H1 (cell line): ENCODE results near the gene NRP2. TPM values are rescaled to one million over a fixed set of nuclear protein-coding genes. Genes with fewer than 3 reads are reported as not detected.
A peak's percentile ranks its signal among the peaks of the same experiment; 100 is the strongest.

ENCODE experiments used
- CTCF ChIA-PET: fragments of 300-600 bp; sonication (Branson Sonifier 250); formaldehyde crosslinking; loops from one replicate; lab custom pipeline; 2021; ENCODE audit not compliant: partially characterized antibody; lab: Charles Lee
- POLR2A ChIA-PET: fragments of 300-600 bp; sonication (Branson Sonifier 250); formaldehyde crosslinking; loops from one replicate; lab custom pipeline; 2021; ENCODE audit warnings: inconsistent platforms; ENCODE audit not compliant: partially characterized antibody; lab: Charles Lee
- DNase-seq, 2 experiments: peaks; one replicate each; pipeline versions ENCODE4 v3.0.0 to v3.0.0-alpha.2; 2010 to 2022; ENCODE audit warnings: low spot score in 2 of 2, low read depth in 1 of 2, mixed read lengths in 1 of 2
- FAIRE-seq: peaks from 2 replicates; lab custom pipeline; 2011; peaks lifted over from hg19 to GRCh38; lab: Jason Lieb, UNC
- H2AFZ ChIP-seq: 2 replicates; pipeline ENCODE4 v1.8.1; 2012; ENCODE audit warnings: low read length, inconsistent platforms
- H2AK5ac ChIP-seq: 2 replicates; pipeline ENCODE4 v1.6.1; 2013; ENCODE audit warnings: low read depth, low read length
- H2BK120ac ChIP-seq: replicated peaks from 2 replicates; pipeline ENCODE3; 2013; ENCODE audit warnings: low read depth, low read length, inconsistent platforms
- H2BK12ac ChIP-seq: 2 replicates; pipeline ENCODE4 v1.6.1; 2013; ENCODE audit warnings: low read depth, low read length
- H2BK15ac ChIP-seq: 2 replicates; pipeline ENCODE4 v1.6.1; 2013; ENCODE audit warnings: low read length
- H2BK20ac ChIP-seq: 2 replicates; pipeline ENCODE4 v1.6.1; 2013; ENCODE audit warnings: low read length
- H2BK5ac ChIP-seq: 2 replicates; pipeline ENCODE4 v1.6.1; 2013; ENCODE audit warnings: low read depth, low read length
- H3K14ac ChIP-seq: 2 replicates; pipeline ENCODE4 v1.6.1; 2013; ENCODE audit warnings: inconsistent platforms; ENCODE audit not compliant: insufficient read length
- H3K18ac ChIP-seq: 2 replicates; pipeline ENCODE4 v1.6.1; 2013; ENCODE audit warnings: low read length; ENCODE audit errors: extremely low read depth
- H3K23ac ChIP-seq: 2 replicates; pipeline ENCODE4 v1.6.1; 2013; ENCODE audit warnings: inconsistent platforms; ENCODE audit not compliant: insufficient read length
- H3K23me2 ChIP-seq: 2 replicates; pipeline ENCODE4 v1.6.1; 2013; ENCODE audit warnings: low read depth, low read length
- H3K27ac ChIP-seq: 2 replicates; pipeline ENCODE4 v1.6.1; 2011; ENCODE audit warnings: low read depth, low read length, inconsistent platforms
- H3K27me3 ChIP-seq, 4 experiments: replicated peaks in 1 of 4; 1 replicate in 1 of 4; 2 replicates in 3 of 4; pipeline versions ENCODE4 v1.6.1 to v1.8.1; 2011 to 2013; ENCODE audit warnings: low read length in 3 of 4, mild to moderate bottlenecking in 3 of 4, inconsistent platforms in 2 of 4, mixed read lengths in 2 of 4, moderate library complexity in 1 of 4; ENCODE audit not compliant: control insufficient read depth in 3 of 4, insufficient read depth in 3 of 4; ENCODE audit errors: extremely low read depth in 1 of 4
- H3K36me3 ChIP-seq, 4 experiments: 2 replicates each; pipeline versions ENCODE4 v1.6.1 to v1.8.1; 2011 to 2013; ENCODE audit warnings: mild to moderate bottlenecking in 4 of 4, low read length in 3 of 4, moderate library complexity in 2 of 4, control low read depth in 1 of 4, inconsistent platforms in 1 of 4; ENCODE audit not compliant: insufficient read depth in 4 of 4, control insufficient read depth in 2 of 4
- H3K4ac ChIP-seq: replicated peaks from 2 replicates; pipeline ENCODE3; 2013; ENCODE audit warnings: low read length, low read depth, mixed read lengths, inconsistent platforms; ENCODE audit not compliant: insufficient read length
- H3K4me1 ChIP-seq, 4 experiments: replicated peaks in 1 of 4; 1 replicate in 1 of 4; 2 replicates in 3 of 4; pipeline versions ENCODE4 v1.6.1 to v1.8.1; 2011 to 2013; ENCODE audit warnings: low read length in 3 of 4, inconsistent platforms in 2 of 4, mixed read lengths in 1 of 4; ENCODE audit not compliant: insufficient read depth in 4 of 4, control insufficient read depth in 3 of 4
- H3K4me2 ChIP-seq, 2 experiments: 2 replicates each; pipeline versions ENCODE4 v1.6.1 to v1.8.1; 2011 to 2013; ENCODE audit warnings: low read depth in 2 of 2, low read length in 2 of 2, control low read depth in 1 of 2, inconsistent platforms in 1 of 2, mild to moderate bottlenecking in 1 of 2; ENCODE audit not compliant: insufficient read depth in 1 of 2
- H3K4me3 ChIP-seq, 4 experiments: fragments of 200-600, 300-600 bp in 1 of 4; sonication (generic), shearing (Covaris generic), sonication (Bioruptor Twin) in 1 of 4; 2 replicates each; pipeline versions ENCODE4 v1.5.1 to v1.8.1; 2011 to 2016; ENCODE audit warnings: low read length in 4 of 4, low read depth in 3 of 4, control low read depth in 2 of 4, inconsistent platforms in 2 of 4, mild to moderate bottlenecking in 2 of 4, mixed read lengths in 1 of 4, moderate library complexity in 1 of 4; ENCODE audit not compliant: insufficient read depth in 2 of 4; ENCODE audit errors: extremely low read depth in 1 of 4
- H3K56ac ChIP-seq: replicated peaks from 2 replicates; pipeline ENCODE3; 2013; ENCODE audit warnings: low read depth, mild to moderate bottlenecking, mixed read lengths, low read length, inconsistent platforms; ENCODE audit not compliant: insufficient read length
- H3K79me1 ChIP-seq: 2 replicates; pipeline ENCODE4 v1.6.1; 2013; ENCODE audit warnings: low read depth, low read length, control low read depth
- H3K79me2 ChIP-seq, 2 experiments: 2 replicates each; pipeline versions ENCODE4 v1.6.1 to v1.8.1; 2012 to 2013; ENCODE audit warnings: low read length in 2 of 2, mild to moderate bottlenecking in 2 of 2, inconsistent platforms in 1 of 2; ENCODE audit not compliant: insufficient read depth in 2 of 2, control insufficient read depth in 1 of 2
- H3K9ac ChIP-seq, 4 experiments: replicated peaks in 1 of 4; 1 replicate in 1 of 4; 2 replicates in 3 of 4; pipeline versions ENCODE4 v1.6.1 to v1.8.1; 2011 to 2013; ENCODE audit warnings: low read depth in 3 of 4, low read length in 3 of 4, control low read depth in 2 of 4, mild to moderate bottlenecking in 2 of 4, moderate library complexity in 2 of 4, inconsistent platforms in 1 of 4; ENCODE audit errors: extremely low read depth in 1 of 4
- H3K9me3 ChIP-seq, 2 experiments: 2 replicates each; pipeline versions ENCODE4 v1.6.1 to v1.8.1; 2012 to 2013; ENCODE audit warnings: mild to moderate bottlenecking in 2 of 2, moderate library complexity in 2 of 2, control low read depth in 1 of 2, inconsistent platforms in 1 of 2, low read depth in 1 of 2, low read length in 1 of 2, mixed read lengths in 1 of 2; ENCODE audit not compliant: insufficient read depth in 2 of 2
- H4K20me1 ChIP-seq, 2 experiments: replicated peaks in 1 of 2; 2 replicates each; pipeline versions ENCODE3 to v1.8.1; 2011 to 2013; ENCODE audit warnings: inconsistent platforms in 2 of 2, low read length in 2 of 2, mild to moderate bottlenecking in 1 of 2; ENCODE audit not compliant: insufficient read depth in 2 of 2, control insufficient read depth in 1 of 2
- H4K5ac ChIP-seq: 2 replicates; pipeline ENCODE4 v1.6.1; 2013; ENCODE audit warnings: low read length, low read depth, mixed read lengths, inconsistent platforms; ENCODE audit not compliant: insufficient read length
- H4K8ac ChIP-seq: 2 replicates; pipeline ENCODE4 v1.8.0; 2013; ENCODE audit warnings: mild to moderate bottlenecking, moderate library complexity, low read length, inconsistent platforms; ENCODE audit not compliant: insufficient read depth; ENCODE audit errors: extremely low read depth
- H4K91ac ChIP-seq: replicated peaks from 2 replicates; pipeline ENCODE3; 2013; ENCODE audit warnings: low read length, mixed read lengths, inconsistent platforms; ENCODE audit not compliant: insufficient read length
- FOSL1 ChIP-seq: IDR thresholded peaks from 2 replicates; pipeline ENCODE4 v1.6.1; 2011; ENCODE audit warnings: mild to moderate bottlenecking, low read depth, low read length, moderate library complexity; ENCODE audit not compliant: insufficient read depth
- GTF2F1 ChIP-seq: IDR thresholded peaks from 2 replicates; pipeline ENCODE4 v1.6.1; 2012; ENCODE audit warnings: low read depth, low read length, improper control_type of control experiment, borderline replicate concordance
- JUN ChIP-seq: IDR thresholded peaks from 2 replicates; pipeline ENCODE4 v1.6.1; 2011; ENCODE audit warnings: low read depth, mild to moderate bottlenecking, improper control_type of control experiment, low read length
- NRF1 ChIP-seq: IDR thresholded peaks from 2 replicates; pipeline ENCODE4 v1.6.1; 2011; ENCODE audit warnings: mild to moderate bottlenecking, low read depth, low read length, improper control_type of control experiment
- POLR2AphosphoS5 ChIP-seq: IDR thresholded peaks from 2 replicates; pipeline ENCODE4 v1.6.1; 2011; ENCODE audit warnings: low read depth, low read length
- RBBP5 ChIP-seq: IDR thresholded peaks from 2 replicates; pipeline ENCODE4 v1.7.1; 2012; ENCODE audit warnings: low read depth, mild to moderate bottlenecking, inconsistent platforms, low read length, moderate library complexity, borderline replicate concordance
- RNF2 ChIP-seq: fragments of 200-900, 300-1000 bp; sonication (generic); IDR thresholded peaks from 2 replicates; pipeline ENCODE4 v1.7.1; 2016; ENCODE audit warnings: borderline replicate concordance, low read depth, mild to moderate bottlenecking, antibody characterized with exemption, low read length; ENCODE audit not compliant: poor library complexity, severe bottlenecking; ENCODE audit errors: missing control alignments
- SIRT6 ChIP-seq: IDR thresholded peaks from one replicate; pipeline ENCODE4 v1.7.1; 2012; ENCODE audit warnings: low read length, inconsistent platforms
- USF2 ChIP-seq: IDR thresholded peaks from 2 replicates; pipeline ENCODE4 v1.6.1; 2011; ENCODE audit warnings: low read length, improper control_type of control experiment
- WGBS, 2 experiments: shearing (Covaris generic) in 1 of 2; methylation state at CpG; one replicate each; pipeline versions ENCODE4 v1.1.6 to v1.1.7; 2013 to 2015; ENCODE audit warnings: low lambda C conversion rate in 2 of 2, mixed read lengths in 2 of 2, inconsistent platforms in 1 of 2, low coverage in 1 of 2, missing lambda C conversion rate in 1 of 2; ENCODE audit not compliant: insufficient replicate concordance in 2 of 2, insufficient coverage in 1 of 2, insufficient read length in 1 of 2; ENCODE audit errors: extremely low coverage in 1 of 2, missing lambda C conversion rate in 1 of 2; 5-methylcytosine and 5-hydroxymethylcytosine counted together
- polyA plus RNA-seq, 7 experiments: library from polyadenylated mRNA; depleted of rRNA in 3 of 7; stranded (reverse) in 5 of 7; unstranded in 2 of 7; fragments of >200 nt in 5 of 7; fragments of 200-250 nt in 2 of 7; gene quantifications; 1 replicate in 5 of 7; 2 replicates in 1 of 7; 4 replicates in 1 of 7; pipeline versions ENCODE4 v1.2.1 to v1.2.3, GENCODE V29; 2011 to 2013; ENCODE audit warnings: missing spikeins in 2 of 7, mixed read lengths in 2 of 7
- total RNA-seq: library from RNA; stranded (reverse); fragmentation: NEBNext Ultra II Directional; extraction: Animal tissue kit (Norgen Biotek cat#: 25700); gene quantifications from 2 replicates; pipeline ENCODE4 v1.2.1, GENCODE V29; 2021
- TF ChIP-seq, protein P1 (sequence below), 3 experiments: IDR thresholded peaks; 1 replicate in 2 of 3; 2 replicates in 1 of 3; pipeline versions ENCODE4 v1.5.1 to v1.6.1; 2011; ENCODE audit warnings: low read length in 3 of 3, mild to moderate bottlenecking in 3 of 3, inconsistent platforms in 2 of 3, low read depth in 1 of 3, moderate library complexity in 1 of 3; ENCODE audit not compliant: insufficient read depth in 1 of 3; ENCODE audit errors: control extremely low read depth in 1 of 3

NRP2 gene
- total and polyA plus RNA-seq, 2 of the 8 experiments (the other 6 are each of a cell fraction or from before 2014, with no cell fraction given) = 32.0 to 37.8 TPM

- H3K4me3 ChIP-seq = no peak overlapping the region
- H4K5ac ChIP-seq = no peak overlapping the region
- H3K4ac ChIP-seq = no peak overlapping the region
- H3K27ac ChIP-seq = no peak overlapping the region
- peaks cover 0 to 4% (median 0%) of the 10 kb centered on the region in 4 experiments; a peak in 2 of 7 replicates for H3K4me1 ChIP-seq
- no peaks in the 10 kb centered on the region for H3K79me1 ChIP-seq
- H3K23me2 ChIP-seq = no peaks in the 10 kb centered on the region
- H3K14ac ChIP-seq = no peak overlapping the region
- H3K79me2 ChIP-seq = no peaks in the 10 kb centered on the region
- POLR2A ChIA-PET = no interaction called here
- H2BK20ac ChIP-seq = no peak overlapping the region
- H2BK5ac ChIP-seq = no peak overlapping the region
- no peak overlapping the region for H4K91ac ChIP-seq
- WGBS, 2 experiments = 87% methylated on average over 7 of the region's 7 CpGs; no CpG with 5 or more reads in 1 of the 2 experiments
- no peak overlapping the region for H2BK12ac ChIP-seq
- no peak overlapping the region for H3K56ac ChIP-seq
- H3K23ac ChIP-seq = no peak overlapping the region
- H3K36me3 ChIP-seq = no peaks in the 10 kb centered on the region; a peak in 1 of 8 replicates
- H3K4me2 ChIP-seq = no peak overlapping the region
- DNase-seq (peak in 1 of 2 experiments; percentile 28), FAIRE-seq (no peak)
- CTCF ChIA-PET = interaction anchor here (1.3 to 1.4 kb wide), 2 partner anchors 11 to 22 kb away, joined by 4 to 6 read pairs; no protein-coding TSS in a partner anchor
- H4K8ac ChIP-seq = no peak overlapping the region
- H2AK5ac ChIP-seq = no peak overlapping the region
- H3K27me3 ChIP-seq = peaks cover 0 to 1% (median 0%) of the 10 kb centered on the region in 4 experiments; a peak in 2 of 7 replicates
- no peaks in the 10 kb centered on the region for H3K9me3 ChIP-seq
- no peak overlapping the region for H3K18ac ChIP-seq
- no peak overlapping the region for H3K9ac ChIP-seq
- H2BK15ac ChIP-seq = no peak overlapping the region
- H2AFZ ChIP-seq = no peak overlapping the region
- no peaks in the 10 kb centered on the region for H4K20me1 ChIP-seq
- H2BK120ac ChIP-seq = no peak overlapping the region
- TF ChIP-seq RBBP5 = no peak
- TF ChIP-seq, protein P1, sequence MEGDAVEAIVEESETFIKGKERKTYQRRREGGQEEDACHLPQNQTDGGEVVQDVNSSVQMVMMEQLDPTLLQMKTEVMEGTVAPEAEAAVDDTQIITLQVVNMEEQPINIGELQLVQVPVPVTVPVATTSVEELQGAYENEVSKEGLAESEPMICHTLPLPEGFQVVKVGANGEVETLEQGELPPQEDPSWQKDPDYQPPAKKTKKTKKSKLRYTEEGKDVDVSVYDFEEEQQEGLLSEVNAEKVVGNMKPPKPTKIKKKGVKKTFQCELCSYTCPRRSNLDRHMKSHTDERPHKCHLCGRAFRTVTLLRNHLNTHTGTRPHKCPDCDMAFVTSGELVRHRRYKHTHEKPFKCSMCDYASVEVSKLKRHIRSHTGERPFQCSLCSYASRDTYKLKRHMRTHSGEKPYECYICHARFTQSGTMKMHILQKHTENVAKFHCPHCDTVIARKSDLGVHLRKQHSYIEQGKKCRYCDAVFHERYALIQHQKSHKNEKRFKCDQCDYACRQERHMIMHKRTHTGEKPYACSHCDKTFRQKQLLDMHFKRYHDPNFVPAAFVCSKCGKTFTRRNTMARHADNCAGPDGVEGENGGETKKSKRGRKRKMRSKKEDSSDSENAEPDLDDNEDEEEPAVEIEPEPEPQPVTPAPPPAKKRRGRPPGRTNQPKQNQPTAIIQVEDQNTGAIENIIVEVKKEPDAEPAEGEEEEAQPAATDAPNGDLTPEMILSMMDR (IDR thresholded peaks at IDR 0.05; ENCODE audit: control extremely low read depth in 1 of 3, insufficient read depth in 1 of 3, low read depth in 1 of 3, low read length in 3 of 3) = no peak
- TF ChIP-seq FOSL1 = no peak
- no peak for TF ChIP-seq GTF2F1
- no peak for TF ChIP-seq JUN
- no peak for TF ChIP-seq POLR2AphosphoS5
- no peak for TF ChIP-seq USF2
- TF ChIP-seq SIRT6 = no peak
- TF ChIP-seq NRF1 = no peak
- no peak for TF ChIP-seq RNF2
Measured at GRCh38 chr2:205656461-205656860, 25.8 kb upstream of the NRP2 start.
